HepG2 (cell line): ENCODE results near the gene ASB8. TPM values are rescaled to one million over a fixed set of nuclear protein-coding genes. Genes with fewer than 3 reads are reported as not detected.

Source experiments
- ATAC-seq: fragments of 200-7000 bp; cut with Tn5 transposase; 3 replicates; pipeline ENCODE4 v1.9.1; 2020; ENCODE audit warnings: mild to moderate bottlenecking, moderate library complexity
- BruUV-seq: library from RNA; stranded (reverse); fragments of 400-500 nt; replicated peaks from 2 replicates; lab custom pipeline; 2021; lab: Mats Ljungman, UMichigan
- CTCF ChIA-PET: fragments of 300-600 bp; formaldehyde crosslinking; extraction: SDS; loops from one replicate; lab custom pipeline; 2021; ENCODE audit warnings: low total read pairs, inconsistent platforms, low intra/inter-chr PET ratio; lab: Yijun Ruan, JAX
- POLR2A ChIA-PET: fragments of 350-600 bp; sonication (Branson Sonifier 250); formaldehyde crosslinking; loops from one replicate; lab custom pipeline; 2020; ENCODE audit warnings: antibody characterized with exemption, inconsistent platforms; lab: Yijun Ruan, JAX
- DNase-seq: peaks from one replicate; pipeline ENCODE4 v3.0.0-alpha.2; 2015; ENCODE audit warnings: low spot score
- FAIRE-seq: peaks from 3 replicates; lab custom pipeline; 2011; peaks lifted over from hg19 to GRCh38; lab: Jason Lieb, UNC
- H2AFZ ChIP-seq: one replicate; pipeline ENCODE4 v1.6.1; 2011; ENCODE audit warnings: low read length, inconsistent platforms
- H3K27ac ChIP-seq: fragments of 300-600 bp; 3 replicates; pipeline ENCODE4 v1.8.0; 2011; ENCODE audit warnings: mixed run types, mild to moderate bottlenecking, mixed read lengths, low read length, inconsistent platforms; ENCODE audit not compliant: insufficient read depth; ENCODE audit errors: extremely low read length
- H3K27me3 ChIP-seq, 2 experiments: fragments of 200-600 bp in 1 of 2; 2 replicates in 1 of 2; 3 replicates in 1 of 2; pipeline versions ENCODE4 v1.6.0 to v1.8.0; 2011; ENCODE audit warnings: low read length in 2 of 2, mild to moderate bottlenecking in 2 of 2, moderate library complexity in 2 of 2, inconsistent platforms in 1 of 2; ENCODE audit not compliant: insufficient read depth in 2 of 2, control insufficient read depth in 1 of 2
- H3K36me3 ChIP-seq, 2 experiments: fragments of 200-600 bp in 1 of 2; replicated peaks in 1 of 2; 2 replicates in 1 of 2; 3 replicates in 1 of 2; pipeline versions ENCODE4 v1.5.1 to v1.8.0; 2011; ENCODE audit warnings: low read length in 2 of 2, inconsistent platforms in 1 of 2; ENCODE audit not compliant: insufficient read depth in 2 of 2, control insufficient read depth in 1 of 2
- H3K4me1 ChIP-seq: 2 replicates; pipeline ENCODE4 v1.5.1; 2012; ENCODE audit warnings: low read length, inconsistent platforms; ENCODE audit not compliant: insufficient read depth
- H3K4me2 ChIP-seq: 2 replicates; pipeline ENCODE4 v1.6.0; 2011; ENCODE audit warnings: low read depth, low read length, inconsistent platforms
- H3K4me3 ChIP-seq, 3 experiments: fragments of 200-600 bp in 1 of 3; sonication (generic), shearing (Covaris generic) in 1 of 3; replicated peaks in 1 of 3; 2 replicates each; pipeline ENCODE4 v1.5.1; 2011 to 2016; ENCODE audit warnings: low read length in 3 of 3, inconsistent platforms in 2 of 3, low read depth in 2 of 3, mild to moderate bottlenecking in 2 of 3, control low read depth in 1 of 3, mixed read lengths in 1 of 3; ENCODE audit not compliant: insufficient read depth in 1 of 3
- H3K79me2 ChIP-seq: one replicate; pipeline ENCODE4 v1.6.1; 2011; ENCODE audit warnings: low read length, inconsistent platforms; ENCODE audit not compliant: insufficient read depth
- H3K9ac ChIP-seq: 2 replicates; pipeline ENCODE4 v1.6.0; 2011; ENCODE audit warnings: mild to moderate bottlenecking, low read depth, low read length, inconsistent platforms; ENCODE audit not compliant: insufficient read depth
- H3K9me3 ChIP-seq: 2 replicates; pipeline ENCODE4 v1.5.1; 2012; ENCODE audit warnings: mild to moderate bottlenecking, low read length
- H4K20me1 ChIP-seq: 2 replicates; pipeline ENCODE4 v1.6.0; 2011; ENCODE audit warnings: inconsistent platforms, mild to moderate bottlenecking, low read length, moderate library complexity; ENCODE audit not compliant: insufficient read depth
- ATF1 ChIP-seq: IDR thresholded peaks from 2 replicates; pipeline ENCODE4 v1.6.1; 2016; ENCODE audit warnings: mild to moderate bottlenecking, control low read depth
- GATAD1 ChIP-seq: IDR thresholded peaks from 2 replicates; pipeline ENCODE4 v1.6.1; 2016; ENCODE audit warnings: missing genetic modification reagents, missing compliant biosample characterization
- HNRNPUL1 ChIP-seq: fragments of 200-400 bp; formaldehyde crosslinking; IDR thresholded peaks from 2 replicates; pipeline ENCODE4 v1.6.1; 2017; ENCODE audit warnings: low read depth, mild to moderate bottlenecking, low read length, moderate library complexity
- JARID2 ChIP-seq: sonication (generic); formaldehyde crosslinking; IDR thresholded peaks from 2 replicates; pipeline ENCODE4 v1.8.1; 2023; ENCODE audit warnings: missing genetic modification reagents, inconsistent platforms; ENCODE audit not compliant: insufficient replicate concordance
- RCOR2 ChIP-seq: IDR thresholded peaks from 2 replicates; pipeline ENCODE4 v1.6.1; 2016; ENCODE audit warnings: missing biosample characterization, missing genetic modification reagents
- SIN3B ChIP-seq: fragments of 150-350 bp; IDR thresholded peaks from 2 replicates; pipeline ENCODE4 v1.6.1; 2014; ENCODE audit warnings: low read length
- SMAD3 ChIP-seq: sonication (generic); formaldehyde crosslinking; IDR thresholded peaks from 2 replicates; pipeline ENCODE4 v1.4.0; 2020; ENCODE audit warnings: missing genetic modification reagents
- SOX6 ChIP-seq, 2 experiments: fragments of 450-650 bp in 1 of 2; sonication (generic) in 1 of 2; formaldehyde crosslinking in 1 of 2; IDR thresholded peaks; 2 replicates each; pipeline versions ENCODE4 v1.4.0 to v1.6.1; 2017 to 2020; ENCODE audit warnings: antibody characterized with exemption in 1 of 2, mild to moderate bottlenecking in 1 of 2, missing genetic modification reagents in 1 of 2
- SYNCRIP ChIP-seq: fragments of 200-400 bp; formaldehyde crosslinking; IDR thresholded peaks from 2 replicates; pipeline ENCODE4 v1.6.1; 2018; ENCODE audit warnings: mild to moderate bottlenecking, low read depth, low read length; ENCODE audit not compliant: insufficient read depth
- ZNF577 ChIP-seq: sonication (generic); formaldehyde crosslinking; IDR thresholded peaks from 2 replicates; pipeline ENCODE4 v1.4.0; 2020; ENCODE audit warnings: mild to moderate bottlenecking, low read depth, missing genetic modification reagents, borderline replicate concordance
- ZNF678 ChIP-seq: sonication (generic); formaldehyde crosslinking; IDR thresholded peaks from 2 replicates; pipeline ENCODE4 v1.4.0; 2020; ENCODE audit warnings: mild to moderate bottlenecking, missing genetic modification reagents
- ZNF687 ChIP-seq: sonication (generic); formaldehyde crosslinking; IDR thresholded peaks from 2 replicates; pipeline ENCODE4 v1.5.1; 2020; ENCODE audit warnings: mild to moderate bottlenecking, missing genetic modification reagents, moderate library complexity
- ZNF776 ChIP-seq: sonication (generic); formaldehyde crosslinking; IDR thresholded peaks from 2 replicates; pipeline ENCODE4 v1.4.0; 2020; ENCODE audit warnings: mild to moderate bottlenecking, missing genetic modification reagents
- ZNF790 ChIP-seq: sonication (generic); formaldehyde crosslinking; IDR thresholded peaks from 2 replicates; pipeline ENCODE4 v1.8.0; 2022; ENCODE audit warnings: missing genetic modification reagents, mild to moderate bottlenecking, borderline replicate concordance
- WGBS: methylation state at CpG from one replicate; pipeline ENCODE4 v1.1.6; 2017; ENCODE audit warnings: low lambda C conversion rate; 5-methylcytosine and 5-hydroxymethylcytosine counted together
- in situ Hi-C: cut with HindIII; loops from 2 replicates; pipeline ENCODE4 v1.10.0; 2017; ENCODE audit warnings: low pct_unique_long_range_greater_than_20kb; ENCODE audit not compliant: extremely low pct_ligation_motif_present
- intact Hi-C: fragments of 100-400 bp; cut with micrococcal nuclease; formaldehyde crosslinking; loops from one replicate; pipeline ENCODE4 v1.10.0; 2022; ENCODE audit not compliant: unreplicated experiment
- polyA plus RNA-seq, 8 experiments: library from polyadenylated mRNA; depleted of rRNA in 3 of 8; stranded (reverse) in 7 of 8; unstranded in 1 of 8; fragments of >200 nt; fragmentation: Illumina TruSeq in 4 of 8; extraction: Trizol in 4 of 8; gene quantifications; 2 replicates each; pipeline versions ENCODE4 v1.2.1 to v1.2.3, GENCODE V29; 2011 to 2016; ENCODE audit warnings: low read depth in 4 of 8, missing spikeins in 1 of 8, mixed read lengths in 1 of 8; ENCODE audit not compliant: insufficient read depth in 1 of 8
- total RNA-seq, 5 experiments: library from RNA; depleted of rRNA; stranded (reverse); fragments of >200 nt; fragmentation: Illumina TruSeq; extraction: Trizol; gene quantifications; 2 replicates each; pipeline ENCODE4 v1.2.3, GENCODE V29; 2016; ENCODE audit warnings: low read depth in 1 of 5

The ASB8 gene
- total and polyA plus RNA-seq, 2 of the 13 experiments (the other 11 are each of a cell fraction or from before 2014, with no cell fraction given) = 14.0 to 15.5 TPM

DNA sequence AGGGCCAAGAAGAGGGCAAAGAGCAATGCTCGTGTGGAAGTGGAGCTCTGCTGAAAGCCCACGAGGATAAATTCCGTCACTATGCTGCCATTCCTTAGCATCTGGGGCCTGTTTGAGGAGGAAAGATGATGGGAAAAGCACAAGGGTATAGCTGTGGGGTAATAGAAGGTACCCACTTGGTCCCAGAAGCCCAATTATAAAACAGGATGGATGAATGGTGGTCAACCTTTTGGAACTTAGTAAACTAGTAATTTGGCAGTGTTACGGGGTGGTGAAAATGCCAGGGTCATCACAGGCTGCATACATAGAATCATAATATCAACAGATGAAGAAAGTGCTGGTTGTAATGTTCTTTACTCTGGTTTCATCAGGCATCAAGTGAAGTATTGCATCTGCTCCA, 45.9 kb upstream of the ASB8 start, which contains the start of gene OR10AD1:
OR10AD1 (minus strand) TSS at position 101 of the 400 bp plus-strand sequence; CDS start at position 101, 0 bp downstream.
- H3K4me1 ChIP-seq = no peaks in the 10 kb centered on the region
- H3K27me3 ChIP-seq = no peaks in the 10 kb centered on the region; a peak in 1 of 5 replicates
- 3% methylated on average over 4 of the region's 4 CpGs for WGBS
- DNase-seq (no peak), FAIRE-seq (no peak), ATAC-seq (no peak)
- H3K9ac ChIP-seq = no peak within 1 kb of the TSS
- no peak within 1 kb of the TSS for H3K4me2 ChIP-seq
- no peaks in the 10 kb centered on the region for H4K20me1 ChIP-seq
- H3K36me3 ChIP-seq = no peaks in the 10 kb centered on the region
- no peak within 1 kb of the TSS for H3K4me3 ChIP-seq
- TF ChIP-seq SOX6 (IDR thresholded peaks at IDR 0.05) (no peak), SOX6 (CRISPR knock-in tag; IDR thresholded peaks at IDR 0.05) (no peak), GATAD1 (CRISPR knock-in tag) (no peak), HNRNPUL1 (no peak), SMAD3 (CRISPR knock-in tag) (no peak), SYNCRIP (no peak), ZNF790 (no peak), RCOR2 (no peak), ZNF687 (no peak), ATF1 (CRISPR knock-in tag) (no peak), ZNF678 (CRISPR knock-in tag) (no peak), ZNF776 (no peak), ZNF577 (CRISPR knock-in tag) (no peak), JARID2 (CRISPR knock-in tag) (no peak), SIN3B (no peak)
- no peaks in the 10 kb centered on the region for H3K79me2 ChIP-seq
- ChIA-PET CTCF (no interaction called here), POLR2A (no interaction called here)
- no TSS peak for BruUV-seq
- no peak within 1 kb of the TSS for H2AFZ ChIP-seq
- H3K9me3 ChIP-seq = peaks cover 6% of the 10 kb centered on the region
- in situ Hi-C loops (no loop called here), intact Hi-C loops (no loop called here)
- H3K27ac ChIP-seq = no peak within 1 kb of the TSS
